Stimulated activated CD8-positive, alpha-beta memory T cell treated with anti-CD3 and anti-CD28 coated beads, Interleukin-7, amount 100 ng/mL, for 24 hours (primary cell): Measurements from ENCODE around the gene PFN2.
"Not testable (repeated sequence)": the region's sequence is repeated elsewhere in the genome, so short reads cannot be mapped to it uniquely, and the experiment has no call there.

ENCODE experiments used
- DNase-seq: peaks from one replicate; pipeline ENCODE4 v3.0.0-alpha.2; 2020; ENCODE audit warnings: low read depth

The PFN2 gene

GRCh38 chr3:149968216-149968615 lies 2.5 kb downstream of the PFN2 start:
- DNase-seq, result no peak

GRCh38 chr3:149967086-149967685 lies 3.5 kb downstream of the PFN2 start:
- no peak for DNase-seq

GRCh38 chr3:149965278-149965677 lies 5.4 kb downstream of the PFN2 start:
- DNase-seq, result no peak

- no peak for DNase-seq
These were observed 6.4 kb downstream of the PFN2 start for GRCh38 chr3:149964291-149964690.

- DNase-seq, result no peak
These were observed 7.2 kb downstream of the PFN2 start for GRCh38 chr3:149963485-149963884.

GRCh38 chr3:149959443-149959842 lies 11.3 kb downstream of the PFN2 start:
- DNase-seq, result no peak

GRCh38 chr3:149958171-149958796 lies 12.4 kb downstream of the PFN2 start:
- DNase-seq, result no peak

- no peak for DNase-seq
These were observed 13.2 kb downstream of the PFN2 start for GRCh38 chr3:149957361-149958125.

- no peak for DNase-seq
These were observed 15.2 kb downstream of the PFN2 start for GRCh38 chr3:149955449-149955848.

GRCh38 chr3:149954812-149955211 lies 15.9 kb downstream of the PFN2 start:
- DNase-seq, result no peak

GRCh38 chr3:149949181-149949580 lies 21.5 kb downstream of the PFN2 start:
- DNase-seq, result no peak

GRCh38 chr3:149947231-149947630 lies 23.5 kb downstream of the PFN2 start:
- no peak for DNase-seq

- DNase-seq, result not testable (repeated sequence)
These were observed 26.7 kb downstream of the PFN2 start for GRCh38 chr3:149943966-149944365.

GRCh38 chr3:149942409-149942808 lies 28.3 kb downstream of the PFN2 start:
- no peak for DNase-seq

- no peak for DNase-seq
These were observed 28.7 kb downstream of the PFN2 start for GRCh38 chr3:149941946-149942345.

- DNase-seq, result no peak
These were observed 29.5 kb downstream of the PFN2 start for GRCh38 chr3:149941186-149941585.

- not testable (repeated sequence) for DNase-seq
These were observed 32.2 kb downstream of the PFN2 start for GRCh38 chr3:149938392-149939055.

GRCh38 chr3:149936812-149937230 lies 33.9 kb downstream of the PFN2 start:
- DNase-seq, result peak; percentile 5

- no peak for DNase-seq
These were observed 36.2 kb downstream of the PFN2 start for GRCh38 chr3:149934524-149934923.

- no peak for DNase-seq
These were observed 36.8 kb downstream of the PFN2 start for GRCh38 chr3:149933858-149934257.

- no peak for DNase-seq
These were observed 37.7 kb downstream of the PFN2 start for GRCh38 chr3:149933008-149933407.

GRCh38 chr3:149920119-149920518 lies 50.6 kb downstream of the PFN2 start:
- DNase-seq, result no peak

GRCh38 chr3:149919509-149919908 lies 51.2 kb downstream of the PFN2 start:
- no peak for DNase-seq
